Stimulated activated CD4-positive, alpha-beta T cell treated with anti-CD3 and anti-CD28 coated beads, Interleukin-1b, Interleukin-23, amount 100 ng/mL, for 1 hour (primary cell): Measurements from ENCODE around the gene PAFAH2.

ENCODE experiments used
- DNase-seq, 2 donors: peaks; one replicate each; pipeline ENCODE4 v3.0.0-alpha.2; 2020; ENCODE audit warnings: low read depth in 2 of 2

PAFAH2 gene

DNA sequence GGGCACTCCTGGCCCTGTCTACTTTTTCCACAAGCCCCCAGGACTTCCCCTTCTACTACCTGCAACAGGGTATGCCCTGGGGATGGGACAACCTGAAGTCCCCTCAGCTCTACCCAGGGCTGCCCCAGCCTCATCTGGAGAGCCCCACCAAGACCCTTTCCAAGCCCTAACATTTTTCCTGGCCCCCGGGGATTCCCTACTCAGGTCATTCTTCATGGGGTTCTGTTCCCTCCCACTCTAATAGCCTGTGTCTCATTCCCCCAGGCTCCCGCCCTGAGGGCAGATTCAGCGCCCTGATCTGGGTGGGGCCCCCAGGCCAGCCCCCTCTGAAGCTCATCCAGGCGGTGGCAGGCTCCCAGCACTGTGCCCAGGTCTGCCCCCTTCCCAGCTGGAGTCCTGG is 33.3 kb upstream of the PAFAH2 start:
- DNase-seq, result no peak

- no peak for DNase-seq
Observed at GRCh38 chr1:26029864-26030481, 32.1 kb upstream of the PAFAH2 start.

DNA sequence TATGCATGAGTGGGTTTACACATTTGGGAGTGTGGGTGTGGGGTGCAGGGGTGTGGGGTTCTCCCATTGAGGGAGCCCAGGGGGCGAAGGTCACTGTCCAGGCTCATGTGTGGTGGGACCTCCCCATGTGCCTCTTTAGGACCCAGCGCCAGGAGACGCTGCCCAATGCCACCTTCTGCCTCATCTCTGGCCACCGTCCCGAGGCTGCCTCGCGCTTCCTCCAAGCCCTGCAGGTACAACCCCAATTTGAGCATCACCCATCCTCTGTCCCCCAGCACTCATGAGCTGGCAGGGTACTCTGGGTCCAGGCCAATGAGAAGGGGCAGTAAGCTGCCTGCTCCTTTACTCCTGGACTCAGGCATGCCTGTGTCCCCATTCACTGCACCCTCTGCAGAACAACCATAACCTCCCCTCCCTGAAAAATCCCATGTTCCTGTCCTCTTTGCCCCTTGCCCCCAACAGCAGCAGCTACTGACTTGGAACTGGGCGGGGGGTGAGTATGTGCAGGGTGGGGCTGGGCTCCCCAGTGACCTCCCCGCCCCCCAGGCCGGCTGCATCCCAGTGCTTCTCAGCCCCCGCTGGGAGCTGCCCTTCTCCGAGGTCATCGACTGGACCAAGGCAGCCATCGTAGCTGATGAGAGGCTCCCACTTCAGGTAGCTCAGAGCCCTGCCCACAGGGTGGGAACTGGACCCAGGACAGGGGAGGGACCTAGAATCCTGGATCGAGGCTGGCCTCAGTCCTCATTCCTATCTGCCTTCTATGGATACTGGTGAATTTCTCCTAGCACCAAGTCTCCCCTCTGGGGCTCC is 31.4 kb upstream of the PAFAH2 start:
- no peak for DNase-seq

GRCh38 chr1:26028490-26028980 is 30.7 kb upstream of the PAFAH2 start:
- DNase-seq, result no peak

- DNase-seq, result no peak
Observed at GRCh38 chr1:26027716-26028489, 30.0 kb upstream of the PAFAH2 start.

- no peak for DNase-seq
Observed at GRCh38 chr1:26025517-26025916, 27.7 kb upstream of the PAFAH2 start.

DNA sequence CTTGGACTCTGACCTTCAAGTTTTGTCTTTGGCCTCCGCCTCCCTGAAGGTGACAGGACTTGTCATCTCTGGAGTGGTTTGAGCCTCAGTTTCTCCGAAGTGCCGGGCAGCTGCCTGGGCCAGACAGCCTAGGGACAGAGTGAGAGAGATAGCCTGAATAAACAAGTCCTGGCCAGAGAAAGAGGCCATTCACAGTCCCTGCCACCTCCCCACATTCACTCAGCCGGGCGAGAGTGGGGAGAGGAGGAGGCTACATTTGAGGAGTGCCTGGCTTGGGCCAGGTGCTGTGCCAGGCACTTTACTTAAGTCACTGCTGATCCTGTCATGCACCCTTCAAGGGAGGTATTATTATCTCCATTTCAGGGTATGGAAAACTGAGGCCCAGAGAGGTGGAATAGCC is 27.2 kb upstream of the PAFAH2 start:
- no peak for DNase-seq

DNA sequence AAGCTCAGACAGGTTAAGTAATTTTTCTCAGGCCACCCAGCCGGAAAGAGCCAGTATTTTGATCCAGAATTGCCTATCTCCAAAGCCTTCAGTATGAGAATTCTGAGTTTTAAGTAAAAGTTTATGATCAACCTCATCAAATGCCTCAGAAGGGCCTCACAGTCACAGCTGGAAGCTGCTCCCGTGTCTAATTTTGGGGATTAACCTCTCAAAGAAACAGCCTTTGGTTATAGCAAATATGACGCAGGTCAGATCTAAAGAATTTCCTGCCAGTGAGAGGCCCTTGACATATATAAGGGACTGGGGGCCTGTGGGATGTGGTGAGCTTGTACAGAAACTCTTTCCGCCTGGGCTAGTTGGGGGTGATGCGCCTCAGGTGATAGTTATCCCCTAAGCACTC is 26.0 kb upstream of the PAFAH2 start:
- DNase-seq, result no peak

GRCh38 chr1:26023009-26023408 is 25.1 kb upstream of the PAFAH2 start:
- no peak for DNase-seq

- DNase-seq, result no peak
Observed at GRCh38 chr1:26022404-26022779, 24.5 kb upstream of the PAFAH2 start.

DNA sequence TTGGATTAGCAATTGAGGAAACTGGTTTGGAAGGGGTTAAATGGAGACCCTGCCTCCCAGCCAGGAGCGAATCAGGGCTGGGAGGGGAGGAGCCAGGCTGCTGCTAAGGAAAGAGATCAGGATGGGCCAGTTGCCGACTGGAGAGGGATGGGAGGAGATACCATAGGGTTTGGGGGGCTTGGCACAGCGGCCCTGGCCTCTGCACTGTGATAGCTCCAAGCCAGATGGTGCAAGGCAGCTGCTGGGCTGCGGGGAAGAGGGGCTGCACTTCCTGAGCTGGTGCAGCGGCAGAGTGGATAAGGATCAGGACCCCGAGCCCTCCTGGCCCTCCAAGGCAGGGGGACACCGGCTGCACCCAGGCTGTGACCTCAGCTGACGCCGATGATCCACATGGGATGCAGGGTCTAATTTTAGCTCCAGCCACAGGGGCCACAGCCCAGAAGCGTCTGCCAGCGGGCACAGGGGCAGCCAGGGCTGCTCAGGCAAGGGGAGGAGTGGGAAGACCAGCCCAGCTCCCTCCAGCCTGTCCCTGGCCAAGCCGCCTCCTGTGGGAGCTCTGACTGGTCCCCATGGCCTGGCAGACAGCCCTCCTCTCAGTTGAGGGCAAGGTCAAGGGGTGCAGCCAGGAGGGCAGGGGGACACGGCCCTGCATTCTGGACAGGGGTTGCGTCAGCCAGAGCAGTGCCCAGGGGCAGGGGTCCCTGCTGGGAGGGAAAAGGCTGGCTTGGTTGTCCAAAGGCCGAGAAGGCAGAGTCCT is 24.0 kb upstream of the PAFAH2 start, which contains the start of gene EXTL1:
Gene EXTL1 (plus strand): TSS at position 129 of the 757 bp plus-strand sequence. CDS start 872 bp downstream, outside the sequence.
- no peak for DNase-seq

GRCh38 chr1:26020941-26021646 is 23.2 kb upstream of the PAFAH2 start:
- DNase-seq, result no peak

- no peak for DNase-seq
Observed at GRCh38 chr1:26020330-26020768, 22.5 kb upstream of the PAFAH2 start.

- DNase-seq, result no peak
Observed at GRCh38 chr1:26019641-26020315, 21.9 kb upstream of the PAFAH2 start.

- no peak for DNase-seq
Observed at GRCh38 chr1:26017606-26018005, 19.7 kb upstream of the PAFAH2 start.

GRCh38 chr1:26016953-26017545 is 19.2 kb upstream of the PAFAH2 start:
- no peak for DNase-seq

DNA sequence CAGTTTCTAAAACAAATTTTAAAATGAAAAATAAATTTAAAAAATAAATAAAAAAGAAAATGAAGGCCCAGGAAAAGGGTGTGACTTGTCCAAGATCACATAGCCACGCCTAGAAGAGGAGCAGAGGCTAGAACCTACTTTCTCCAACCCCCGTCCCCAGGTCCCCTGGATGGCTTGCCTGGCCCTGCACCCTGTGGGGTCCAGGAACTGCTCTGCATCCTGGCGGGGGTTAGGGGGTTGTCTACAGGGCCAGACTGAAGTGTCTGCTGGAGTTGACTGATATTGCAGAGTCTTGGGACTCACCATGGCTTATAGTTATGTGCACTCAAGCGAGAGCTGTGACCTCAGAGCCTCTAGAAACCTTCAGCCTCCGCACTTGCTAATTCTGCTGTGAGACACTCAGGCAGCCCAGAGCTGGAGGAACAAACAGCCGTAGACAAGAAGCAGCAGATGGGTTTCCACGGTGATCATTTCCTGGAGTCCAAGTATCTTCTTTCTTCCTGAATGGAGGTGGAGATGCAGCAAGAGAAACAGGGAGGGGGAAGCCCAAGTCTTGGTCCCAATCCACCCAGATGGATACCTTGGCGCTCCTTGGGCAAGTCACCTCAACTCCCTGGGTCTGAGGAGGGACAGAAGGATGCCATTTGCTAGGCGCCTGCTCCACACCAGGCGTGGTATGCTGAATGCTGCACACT is 18.5 kb upstream of the PAFAH2 start:
- DNase-seq, result no peak

DNA sequence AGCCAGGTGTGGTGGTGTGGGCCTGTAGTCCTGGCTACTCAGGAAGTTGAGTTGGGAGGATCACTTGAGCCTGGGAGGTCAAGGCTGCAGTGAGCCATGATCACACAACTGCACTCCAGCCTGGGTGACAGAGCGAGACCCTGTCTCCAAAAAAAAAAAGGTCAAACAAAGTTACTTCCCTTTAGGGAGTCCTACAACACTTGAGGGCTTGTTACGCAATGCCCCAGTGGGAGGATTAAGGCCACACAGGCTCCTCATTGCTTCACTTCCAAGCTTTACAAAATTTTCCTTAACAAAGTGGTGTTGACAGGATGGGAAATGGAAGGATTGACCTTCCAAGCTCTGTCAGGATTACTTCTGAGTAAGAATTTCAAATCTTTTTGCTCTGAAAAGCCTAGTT is 17.5 kb upstream of the PAFAH2 start:
- DNase-seq, result no peak

GRCh38 chr1:26014179-26014578 is 16.3 kb upstream of the PAFAH2 start:
- no peak for DNase-seq
